Retinal pigment epithelial cell (primary cell): ENCODE measurements around the gene DENND1B.
"Not testable (repeated sequence)": the region's sequence is repeated elsewhere in the genome, so short reads cannot be mapped to it uniquely, and the experiment has no call there.

ENCODE experiments used
- DNase-seq: peaks from one replicate; pipeline ENCODE4 v3.0.0-alpha.2; 2010; ENCODE audit warnings: low read depth
- H3K4me3 ChIP-seq: 2 replicates; pipeline ENCODE4 v1.5.1; 2011; ENCODE audit warnings: mild to moderate bottlenecking, low read length, control low read depth, moderate library complexity
- TF ChIP-seq, protein P1 (sequence below): conservative IDR thresholded peaks from 2 replicates; pipeline ENCODE4 v1.5.1; 2011; ENCODE audit warnings: low read depth, low read length, control low read depth, inconsistent platforms

Gene DENND1B

DNA sequence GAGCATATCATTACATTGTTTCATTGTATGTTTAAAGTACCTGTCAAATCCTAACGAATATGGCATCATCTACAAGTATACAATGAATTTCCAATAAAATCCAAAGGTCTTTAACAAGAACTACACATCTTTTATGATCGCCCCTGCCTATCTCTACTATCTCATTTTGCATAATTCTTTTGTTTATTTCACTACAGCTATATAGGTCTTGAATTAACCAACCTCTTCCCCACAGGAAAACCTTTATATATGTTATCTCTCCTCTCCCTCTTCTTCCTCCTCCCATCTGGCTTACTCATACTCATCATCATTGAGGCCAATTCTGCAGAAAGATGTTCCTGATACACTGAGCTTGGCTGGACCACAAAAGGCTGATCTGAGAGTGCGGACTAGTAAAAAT lies 175.5 kb downstream of the DENND1B start:
- DNase-seq = no peak
- H3K4me3 ChIP-seq = no peak overlapping the region
- TF ChIP-seq, protein P1, sequence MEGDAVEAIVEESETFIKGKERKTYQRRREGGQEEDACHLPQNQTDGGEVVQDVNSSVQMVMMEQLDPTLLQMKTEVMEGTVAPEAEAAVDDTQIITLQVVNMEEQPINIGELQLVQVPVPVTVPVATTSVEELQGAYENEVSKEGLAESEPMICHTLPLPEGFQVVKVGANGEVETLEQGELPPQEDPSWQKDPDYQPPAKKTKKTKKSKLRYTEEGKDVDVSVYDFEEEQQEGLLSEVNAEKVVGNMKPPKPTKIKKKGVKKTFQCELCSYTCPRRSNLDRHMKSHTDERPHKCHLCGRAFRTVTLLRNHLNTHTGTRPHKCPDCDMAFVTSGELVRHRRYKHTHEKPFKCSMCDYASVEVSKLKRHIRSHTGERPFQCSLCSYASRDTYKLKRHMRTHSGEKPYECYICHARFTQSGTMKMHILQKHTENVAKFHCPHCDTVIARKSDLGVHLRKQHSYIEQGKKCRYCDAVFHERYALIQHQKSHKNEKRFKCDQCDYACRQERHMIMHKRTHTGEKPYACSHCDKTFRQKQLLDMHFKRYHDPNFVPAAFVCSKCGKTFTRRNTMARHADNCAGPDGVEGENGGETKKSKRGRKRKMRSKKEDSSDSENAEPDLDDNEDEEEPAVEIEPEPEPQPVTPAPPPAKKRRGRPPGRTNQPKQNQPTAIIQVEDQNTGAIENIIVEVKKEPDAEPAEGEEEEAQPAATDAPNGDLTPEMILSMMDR = no peak

DNA sequence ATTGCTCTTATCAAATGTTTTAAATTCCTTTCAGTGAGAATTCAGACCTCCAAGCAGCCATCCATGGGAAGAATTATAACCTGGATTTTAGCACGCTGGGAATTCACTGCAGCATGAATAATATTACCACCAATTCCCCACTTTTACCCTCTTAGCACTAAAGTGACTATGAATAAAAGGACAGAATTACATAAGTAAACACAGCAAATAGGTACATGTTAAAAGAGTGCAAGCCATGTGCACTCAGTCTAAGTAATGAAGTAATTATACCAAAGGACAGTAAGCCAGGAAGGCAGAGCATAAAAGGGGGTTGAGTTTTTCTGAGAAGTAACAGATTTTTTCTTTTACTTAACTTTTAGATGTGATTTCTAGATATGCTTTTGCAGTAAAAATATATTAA lies 176.3 kb downstream of the DENND1B start:
- peak; percentile 39 for DNase-seq
- TF ChIP-seq, protein P1 = no peak
- no peak overlapping the region for H3K4me3 ChIP-seq

DNA sequence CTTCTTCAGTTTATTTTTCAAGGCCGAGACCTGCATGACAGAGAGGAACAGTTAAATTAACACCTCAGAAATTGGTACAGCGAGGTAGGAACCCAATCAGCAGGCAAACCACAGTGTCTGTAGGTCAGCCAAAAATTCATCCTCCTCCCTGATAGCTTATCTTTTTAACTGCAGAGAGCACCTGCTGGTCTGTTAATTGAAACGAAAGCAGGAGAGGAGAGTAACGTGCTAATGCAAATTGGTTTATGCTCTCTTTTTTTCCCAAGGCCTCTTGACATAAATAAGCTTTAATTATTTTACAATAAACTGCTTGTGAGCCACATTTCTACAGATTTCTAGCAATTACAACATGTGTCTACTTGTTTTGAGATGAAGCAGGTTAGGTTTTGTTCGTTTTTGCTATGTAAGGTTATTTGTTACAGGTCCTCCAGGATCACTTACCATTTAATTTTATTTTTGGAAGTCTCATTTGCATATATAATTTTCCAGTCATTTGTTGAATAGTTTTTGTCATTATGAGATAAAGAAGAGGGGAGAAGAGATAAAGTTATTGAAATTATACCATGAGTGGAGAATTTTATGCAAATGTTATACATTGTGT lies 179.9 kb downstream of the DENND1B start:
- H3K4me3 ChIP-seq = no peak overlapping the region
- no peak for DNase-seq
- TF ChIP-seq, protein P1 = no peak

DNA sequence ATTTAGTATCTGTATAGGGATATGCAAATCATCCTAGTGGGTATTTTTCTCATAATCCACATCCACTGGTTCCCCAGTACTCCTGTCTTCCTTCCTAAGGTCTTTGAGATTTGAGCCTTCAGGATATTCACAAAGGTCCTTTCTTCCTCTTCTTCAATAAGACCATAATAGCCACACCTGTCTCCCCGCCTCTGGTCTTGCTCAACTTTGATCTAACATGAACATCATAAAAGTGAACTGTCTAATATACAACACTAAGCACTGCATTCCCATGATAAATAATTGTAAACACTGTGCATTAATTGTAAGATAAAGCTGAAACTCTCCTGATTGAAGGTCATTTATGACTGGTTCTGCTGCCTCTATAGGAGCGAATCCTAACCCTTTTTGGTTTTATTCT lies 184.6 kb downstream of the DENND1B start:
- DNase-seq = no peak

DNA sequence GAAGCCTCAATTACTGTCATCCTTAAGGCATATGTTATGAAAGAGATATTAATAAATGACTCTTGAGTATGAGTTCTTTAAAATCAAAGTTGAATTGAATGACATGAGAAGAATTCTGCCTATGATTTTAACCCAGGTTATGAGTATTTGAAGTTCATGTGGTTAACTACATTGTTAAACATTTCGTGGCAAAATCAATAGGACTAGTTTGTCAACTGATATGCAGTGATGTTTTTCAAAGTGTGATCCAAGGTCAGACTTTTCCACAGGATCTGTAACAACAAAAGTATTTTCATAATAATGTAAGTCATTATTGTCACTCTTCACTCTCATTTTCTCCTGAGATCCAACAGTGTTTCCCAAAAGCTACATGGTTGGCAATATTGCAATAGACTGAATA lies 189.5 kb downstream of the DENND1B start:
- H3K4me3 ChIP-seq = no peak overlapping the region
- TF ChIP-seq, protein P1 = no peak
- no peak for DNase-seq

More for the DNA sequence above, 184.6 kb downstream of the DENND1B start:
- TF ChIP-seq, protein P1 = no peak
- no peak overlapping the region for H3K4me3 ChIP-seq

DNA sequence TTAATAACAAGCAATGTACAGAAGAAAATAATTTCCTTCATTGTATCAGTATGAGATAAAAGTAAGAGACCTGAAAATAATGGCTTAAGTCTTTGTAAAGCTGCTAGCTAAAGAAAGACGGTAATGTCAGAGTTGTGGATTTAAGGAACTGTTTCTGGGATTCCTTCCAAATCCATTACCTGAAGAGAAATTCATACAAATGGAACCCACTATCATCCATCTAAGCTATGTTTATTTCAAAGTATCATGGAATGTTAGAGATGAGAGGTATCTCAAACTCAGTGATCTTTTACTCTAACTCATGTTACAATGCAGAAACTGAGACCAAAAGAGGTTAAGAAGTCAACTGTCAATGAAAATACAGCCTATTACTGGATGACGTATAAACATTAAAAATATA lies 197.7 kb downstream of the DENND1B start:
- TF ChIP-seq, protein P1 = no peak
- H3K4me3 ChIP-seq = no peak overlapping the region
- DNase-seq = no peak

DNA sequence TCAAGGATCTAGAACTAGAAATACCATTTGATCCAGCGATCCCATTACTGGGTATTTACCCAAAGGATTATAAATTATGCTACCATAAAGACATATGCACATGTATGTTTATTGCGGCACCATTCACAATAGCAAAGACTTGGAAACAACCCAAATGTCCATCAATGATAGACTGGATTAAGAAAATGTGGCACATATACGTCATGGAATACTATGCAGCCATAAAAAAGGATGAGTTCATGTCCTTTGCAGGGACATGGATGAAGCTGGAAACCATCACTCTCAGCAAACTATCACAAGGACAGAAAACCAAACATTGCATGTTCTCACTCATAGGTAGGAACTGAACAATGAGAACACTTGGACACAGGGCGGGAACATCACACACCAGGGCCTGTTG lies 199.7 kb downstream of the DENND1B start:
- not testable (repeated sequence) for H3K4me3 ChIP-seq, DNase-seq
